Osteocyte (in vitro differentiated cells): ENCODE data around the gene PLCB3. TPM values are rescaled to one million over a fixed set of nuclear protein-coding genes. Genes with fewer than 3 reads are reported as not detected.
A peak's percentile ranks its signal among the peaks of the same experiment; 100 is the strongest.

Experiments used
- DNase-seq: peaks from one replicate; pipeline ENCODE4 v3.0.0; 2021; ENCODE audit warnings: mixed read lengths; ENCODE audit not compliant: unreplicated experiment; ENCODE audit errors: extremely low spot score
- H3K27ac Mint-ChIP-seq: one replicate; pipeline ENCODE4 v1.8.0; 2021; ENCODE audit warnings: mild to moderate bottlenecking, mixed read lengths; ENCODE audit not compliant: unreplicated experiment
- H3K27me3 Mint-ChIP-seq: one replicate; pipeline ENCODE4 v1.8.0; 2021; ENCODE audit warnings: mixed read lengths; ENCODE audit not compliant: unreplicated experiment
- H3K36me3 Mint-ChIP-seq: one replicate; pipeline ENCODE4 v1.8.0; 2021; ENCODE audit warnings: mixed read lengths; ENCODE audit not compliant: unreplicated experiment
- H3K4me1 Mint-ChIP-seq: one replicate; pipeline ENCODE4 v1.8.0; 2021; ENCODE audit warnings: mixed read lengths; ENCODE audit not compliant: unreplicated experiment
- H3K4me3 Mint-ChIP-seq: one replicate; pipeline ENCODE4 v1.8.0; 2021; ENCODE audit warnings: mild to moderate bottlenecking, moderate library complexity, mixed read lengths; ENCODE audit not compliant: unreplicated experiment
- H3K9me3 Mint-ChIP-seq: one replicate; pipeline ENCODE4 v1.8.0; 2021; ENCODE audit warnings: mixed read lengths; ENCODE audit not compliant: unreplicated experiment
- CTCF ChIP-seq: fragments of 200-600 bp; sonication (generic); IDR thresholded peaks from 2 replicates; pipeline ENCODE4 v1.5.0; 2021; ENCODE audit warnings: antibody characterized with exemption, mild to moderate bottlenecking, moderate library complexity
- total RNA-seq: library from RNA; stranded (reverse); gene quantifications from 2 replicates; pipeline ENCODE4 v1.2.1, GENCODE V29; 2021

PLCB3 gene
- total RNA-seq, 1 donor from 2014 or later, result 32.0 TPM

DNA sequence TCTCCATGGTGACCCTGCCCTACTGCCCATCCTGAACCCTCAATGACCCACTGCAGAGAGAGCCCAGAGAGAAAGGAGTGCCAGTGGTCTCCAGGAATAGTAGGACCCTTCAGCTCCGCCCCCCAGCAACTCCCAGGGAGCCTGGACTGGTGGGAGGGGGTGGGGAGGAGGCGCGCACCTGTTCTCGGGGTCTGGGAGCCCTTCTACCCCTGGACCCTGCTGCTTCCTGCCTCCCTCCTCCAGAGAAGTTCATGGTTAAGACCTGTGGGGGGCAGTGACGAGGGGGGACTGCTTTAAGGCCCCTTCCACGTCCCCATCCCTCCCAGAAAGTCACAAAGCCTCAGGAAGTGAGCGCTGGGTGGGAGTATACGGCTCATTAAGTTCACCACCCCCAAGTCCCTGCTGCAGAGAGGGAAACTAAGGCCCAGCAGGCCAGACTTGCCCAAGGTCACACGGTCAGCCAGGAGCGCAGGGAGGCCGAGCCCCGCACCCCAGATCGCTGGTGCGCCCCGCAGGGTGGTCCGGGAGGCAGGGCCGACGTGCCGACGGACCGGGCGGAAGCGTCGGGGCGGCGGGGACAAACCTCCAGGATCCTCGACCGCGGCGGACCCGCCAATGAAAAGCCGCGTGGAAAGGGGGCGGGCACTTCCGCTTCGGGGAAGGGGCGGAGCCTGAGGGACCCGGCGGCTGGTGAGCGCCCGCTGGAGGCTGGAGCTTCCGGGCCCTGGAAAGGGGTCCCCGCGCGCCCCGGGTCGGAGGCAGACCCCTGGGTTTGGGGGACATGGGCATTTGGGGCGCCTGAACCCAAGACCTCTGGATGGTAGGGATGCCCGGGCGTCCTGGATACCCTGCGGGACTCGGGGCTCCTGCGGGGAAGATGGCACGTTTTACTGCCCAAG lies 25.5 kb upstream of the PLCB3 start, which contains the start of the genes NUDT22 and TRPT1:
Gene NUDT22, plus strand, starts transcription at position 667 of the 899 bp plus-strand sequence. CDS start 379 bp downstream, outside the sequence.
Gene TRPT1, minus strand, starts transcription at position 579 of the 899 bp plus-strand sequence. Its CDS starts 326 bp downstream, at position 253.
- DNase-seq, result peak; percentile 96
- Mint-ChIP-seq H3K9me3 (no peaks in the 10 kb centered on the region), H3K4me1 (peaks cover 32% of the 10 kb centered on the region), H3K27ac (peak within 1 kb of the TSS; percentile 74), H3K27me3 (no peaks in the 10 kb centered on the region), H3K36me3 (no peaks in the 10 kb centered on the region), H3K4me3 (peak within 1 kb of the TSS; percentile 81)
- no peak for TF ChIP-seq CTCF

- Mint-ChIP-seq H3K27me3 (no peaks in the 10 kb centered on the region), H3K36me3 (no peaks in the 10 kb centered on the region), H3K4me1 (peaks cover 37% of the 10 kb centered on the region), H3K4me3 (peak overlapping the region; percentile 81), H3K27ac (peak overlapping the region; percentile 64), H3K9me3 (no peaks in the 10 kb centered on the region)
- DNase-seq, result no peak
- TF ChIP-seq CTCF, result no peak
Observed at GRCh38 chr11:64226507-64227051, 24.8 kb upstream of the PLCB3 start.

DNA sequence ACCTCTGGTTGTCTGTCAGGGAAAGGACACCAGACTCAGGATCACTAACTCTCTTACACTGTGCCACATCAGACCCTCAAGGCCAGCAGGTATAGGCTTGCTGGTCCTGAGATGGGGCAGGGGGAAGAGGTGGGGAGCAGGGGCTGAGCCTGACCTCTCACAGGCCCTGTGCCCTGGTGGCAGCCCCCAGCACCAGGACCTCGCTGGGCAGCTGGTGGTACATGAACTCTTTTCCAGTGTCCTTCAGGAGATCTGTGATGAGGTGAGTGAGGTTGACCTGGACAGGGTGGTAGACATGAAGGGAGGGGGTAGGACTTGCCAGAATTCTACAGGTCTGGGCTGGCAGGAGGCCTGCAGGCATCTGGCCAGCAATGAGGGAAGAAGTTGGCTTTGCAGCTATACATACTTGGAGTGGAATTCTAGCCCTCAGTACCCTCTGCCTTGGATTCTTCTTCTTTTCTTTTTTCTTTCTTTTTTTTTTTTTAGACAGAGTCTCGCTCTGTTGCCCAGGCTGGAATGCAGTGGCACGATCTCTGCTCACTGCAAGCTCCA lies 23.8 kb upstream of the PLCB3 start:
- H3K4me1 Mint-ChIP-seq, result peaks cover 45% of the 10 kb centered on the region
- H3K9me3 Mint-ChIP-seq, result no peaks in the 10 kb centered on the region
- no peaks in the 10 kb centered on the region for H3K27me3 Mint-ChIP-seq
- H3K4me3 Mint-ChIP-seq, result peak overlapping the region; percentile 81
- peak overlapping the region; percentile 38 for H3K27ac Mint-ChIP-seq
- no peak for DNase-seq
- no peaks in the 10 kb centered on the region for H3K36me3 Mint-ChIP-seq
- no peak for TF ChIP-seq CTCF

DNA sequence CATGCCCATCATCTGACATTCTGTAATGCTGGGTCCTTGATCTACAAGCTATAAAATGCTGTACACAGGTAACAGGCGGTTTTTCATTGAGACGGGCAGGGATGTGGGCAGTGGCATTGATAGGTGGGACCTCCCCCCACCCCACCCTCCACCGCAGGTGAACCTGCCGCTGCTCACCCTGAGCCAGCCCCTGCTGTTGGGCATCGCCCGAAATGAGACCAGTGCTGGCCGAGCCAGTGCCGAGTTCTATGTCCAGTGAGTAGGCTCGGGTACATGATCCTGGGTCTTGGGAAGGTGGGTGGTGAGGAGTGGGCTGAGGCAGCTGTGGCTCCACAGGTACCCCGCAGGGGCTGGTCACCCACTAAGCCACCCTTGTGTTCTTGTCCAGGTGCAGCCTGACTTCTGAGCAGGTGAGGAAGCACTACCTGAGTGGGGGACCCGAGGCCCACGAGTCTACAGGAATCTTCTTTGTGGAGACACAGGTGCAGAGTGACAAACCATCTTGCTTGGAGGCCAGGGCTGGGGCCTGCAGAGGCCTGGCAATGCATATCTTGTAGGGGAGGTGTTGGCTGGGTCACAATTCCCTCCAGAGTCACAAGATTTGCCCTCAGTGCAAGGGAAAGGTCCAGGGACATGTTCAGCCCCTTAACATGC lies 22.1 kb upstream of the PLCB3 start:
- no peaks in the 10 kb centered on the region for H3K9me3 Mint-ChIP-seq
- H3K4me1 Mint-ChIP-seq, result peaks cover 54% of the 10 kb centered on the region
- no peak for DNase-seq
- H3K27ac Mint-ChIP-seq, result peak overlapping the region; percentile 87
- H3K27me3 Mint-ChIP-seq, result no peaks in the 10 kb centered on the region
- no peaks in the 10 kb centered on the region for H3K36me3 Mint-ChIP-seq
- no peak for TF ChIP-seq CTCF
- peak overlapping the region; percentile 80 for H3K4me3 Mint-ChIP-seq
